ENCODE measurements around the gene SEC61A2.

DNA sequence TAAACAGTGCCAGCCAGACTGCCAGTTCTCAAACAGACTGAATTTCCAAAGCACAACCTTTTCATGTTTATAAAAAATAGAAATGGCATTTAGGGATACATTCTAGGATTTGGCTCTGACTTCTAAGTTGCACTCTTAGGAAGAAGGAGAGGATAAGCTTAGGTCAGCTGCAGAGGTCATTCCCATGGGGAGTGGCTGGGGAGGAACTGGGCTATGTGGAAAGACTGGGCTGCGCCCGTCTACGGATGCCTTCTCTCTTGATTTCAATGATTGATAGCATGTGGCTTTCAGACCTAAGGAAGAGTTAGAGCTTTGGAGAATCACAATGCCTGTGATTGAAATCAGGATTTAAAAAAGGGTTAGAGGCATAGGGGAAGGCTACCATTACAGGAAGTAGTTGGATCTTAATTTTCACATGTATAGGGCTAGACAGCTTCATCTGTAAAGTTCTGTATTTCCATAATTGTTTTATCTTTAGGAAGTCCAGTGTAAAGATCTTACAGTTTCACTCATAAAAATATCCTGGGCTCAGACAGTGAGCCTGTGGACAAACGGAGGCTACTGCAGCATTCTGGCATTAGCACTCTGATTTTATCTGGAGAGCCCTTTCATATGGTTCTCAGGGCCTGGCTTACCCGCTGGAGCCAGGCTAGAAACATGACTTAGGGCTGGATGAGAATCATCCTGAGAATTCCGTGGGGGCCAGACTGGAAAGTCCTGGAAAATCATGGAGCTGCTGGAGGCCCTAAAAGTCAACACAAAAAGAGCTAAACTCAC lies 36.7 kb downstream of the SEC61A2 start:
- TF ChIP-seq, protein P1, sequence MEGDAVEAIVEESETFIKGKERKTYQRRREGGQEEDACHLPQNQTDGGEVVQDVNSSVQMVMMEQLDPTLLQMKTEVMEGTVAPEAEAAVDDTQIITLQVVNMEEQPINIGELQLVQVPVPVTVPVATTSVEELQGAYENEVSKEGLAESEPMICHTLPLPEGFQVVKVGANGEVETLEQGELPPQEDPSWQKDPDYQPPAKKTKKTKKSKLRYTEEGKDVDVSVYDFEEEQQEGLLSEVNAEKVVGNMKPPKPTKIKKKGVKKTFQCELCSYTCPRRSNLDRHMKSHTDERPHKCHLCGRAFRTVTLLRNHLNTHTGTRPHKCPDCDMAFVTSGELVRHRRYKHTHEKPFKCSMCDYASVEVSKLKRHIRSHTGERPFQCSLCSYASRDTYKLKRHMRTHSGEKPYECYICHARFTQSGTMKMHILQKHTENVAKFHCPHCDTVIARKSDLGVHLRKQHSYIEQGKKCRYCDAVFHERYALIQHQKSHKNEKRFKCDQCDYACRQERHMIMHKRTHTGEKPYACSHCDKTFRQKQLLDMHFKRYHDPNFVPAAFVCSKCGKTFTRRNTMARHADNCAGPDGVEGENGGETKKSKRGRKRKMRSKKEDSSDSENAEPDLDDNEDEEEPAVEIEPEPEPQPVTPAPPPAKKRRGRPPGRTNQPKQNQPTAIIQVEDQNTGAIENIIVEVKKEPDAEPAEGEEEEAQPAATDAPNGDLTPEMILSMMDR (IDR thresholded peaks at IDR 0.05), result no peak
- no peak for TF ChIP-seq POLR2A (IDR thresholded peaks at IDR 0.05)

Measured in uterus (tissue), 2 donors.